DOHH2 (cell line): Measurements from ENCODE around the gene ZBTB7C.
A peak's percentile ranks its signal among the peaks of the same experiment; 100 is the strongest.

ENCODE experiments used
- H3F3A ChIP-seq: fragments of 200-600 bp; sonication (generic), shearing (Covaris generic); 2 replicates; pipeline ENCODE4 v1.6.0; 2016; ENCODE audit warnings: antibody characterized with exemption, mild to moderate bottlenecking; ENCODE audit not compliant: control insufficient read depth, insufficient read depth
- H3K27ac ChIP-seq: fragments of 200-600 bp; sonication (generic); 2 replicates; pipeline ENCODE4 v1.5.1; 2014; ENCODE audit warnings: low read depth, mild to moderate bottlenecking, low read length, moderate library complexity
- H3K27me3 ChIP-seq: fragments of 200-600 bp; sonication (generic); 2 replicates; pipeline ENCODE4 v1.6.1; 2014; ENCODE audit warnings: mild to moderate bottlenecking, low read length, mixed read lengths; ENCODE audit not compliant: control insufficient read depth
- H3K36me3 ChIP-seq: fragments of 200-600 bp; sonication (generic); 2 replicates; pipeline ENCODE4 v1.6.1; 2014; ENCODE audit warnings: mild to moderate bottlenecking, low read length, moderate library complexity, mixed read lengths; ENCODE audit not compliant: control insufficient read depth
- H3K4me1 ChIP-seq: fragments of 200-600 bp; sonication (generic); 2 replicates; pipeline ENCODE4 v1.6.1; 2014; ENCODE audit warnings: mild to moderate bottlenecking, low read length, mixed read lengths; ENCODE audit not compliant: control insufficient read depth
- H3K4me2 ChIP-seq: fragments of 200-600 bp; sonication (generic); 2 replicates; pipeline ENCODE4 v1.6.0; 2014; ENCODE audit warnings: mild to moderate bottlenecking, low read length, moderate library complexity
- H3K4me3 ChIP-seq: fragments of 200-600 bp; sonication (generic); 2 replicates; pipeline ENCODE4 v1.5.1; 2014; ENCODE audit warnings: mild to moderate bottlenecking, low read length, mixed read lengths
- H3K79me2 ChIP-seq: fragments of 200-600 bp; sonication (generic); 2 replicates; pipeline ENCODE4 v1.6.1; 2014; ENCODE audit warnings: mild to moderate bottlenecking, low read length, mixed read lengths; ENCODE audit not compliant: control insufficient read depth
- H3K9me2 ChIP-seq: fragments of 200-600 bp; sonication (generic); replicated peaks from 2 replicates; pipeline ENCODE4 v1.6.1; 2014; ENCODE audit warnings: mild to moderate bottlenecking, low read length, mixed read lengths; ENCODE audit not compliant: control insufficient read depth
- H3K9me3 ChIP-seq: fragments of 200-600 bp; sonication (generic); 2 replicates; pipeline ENCODE4 v1.6.1; 2014; ENCODE audit warnings: antibody characterized with exemption, low read length, mixed read lengths; ENCODE audit not compliant: control insufficient read depth, insufficient read depth
- H4K20me1 ChIP-seq: fragments of 200-600 bp; sonication (generic); 2 replicates; pipeline ENCODE4 v1.6.0; 2014; ENCODE audit warnings: low read depth, mild to moderate bottlenecking, antibody characterized with exemption, low read length, moderate library complexity; ENCODE audit not compliant: control insufficient read depth, insufficient read depth
- EZH2phosphoT487 ChIP-seq: fragments of 200-600 bp; sonication (generic); IDR thresholded peaks from 2 replicates; pipeline ENCODE4 v1.6.1; 2017; ENCODE audit warnings: borderline replicate concordance, mild to moderate bottlenecking, antibody characterized with exemption, low read length, moderate library complexity, mixed read lengths
- TF ChIP-seq, protein P1 (sequence below): fragments of 200-600 bp; sonication (generic); IDR thresholded peaks from one replicate; pipeline ENCODE4 v1.5.1; 2014; ENCODE audit warnings: antibody characterized with exemption, mild to moderate bottlenecking, low read depth, low read length; ENCODE audit not compliant: poor library complexity, severe bottlenecking

ZBTB7C gene

DNA sequence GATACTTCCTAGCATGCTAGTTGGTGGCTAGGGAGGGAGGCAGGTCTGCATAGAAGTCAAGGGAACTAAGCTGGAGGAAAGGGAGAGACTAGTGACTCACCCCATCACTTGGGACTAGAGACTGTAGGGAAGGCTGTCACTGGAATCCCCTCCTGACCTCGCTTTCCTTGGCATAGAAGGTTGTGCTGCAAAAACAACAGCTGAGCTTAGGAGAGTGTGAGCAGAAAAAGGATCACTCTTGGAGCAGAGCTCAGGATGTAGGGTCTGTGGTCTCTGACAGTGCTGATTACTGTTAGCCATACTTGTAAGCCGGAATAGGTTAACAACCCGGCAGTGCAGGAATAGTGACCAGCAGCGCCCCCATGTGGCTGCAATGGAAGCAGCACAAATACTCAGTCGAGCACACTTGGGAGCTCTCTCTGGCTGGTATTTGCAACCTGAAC lies 411.8 kb downstream of the ZBTB7C start:
- Histone ChIP-seq H3F3A (no peaks in the 10 kb centered on the region), H3K9me2 (no peaks in the 10 kb centered on the region), H3K27ac (no peak overlapping the region), H3K4me2 (no peak overlapping the region), H3K36me3 (no peaks in the 10 kb centered on the region), H3K4me3 (no peak overlapping the region), H4K20me1 (no peaks in the 10 kb centered on the region), H3K4me1 (peaks cover 28% of the 10 kb centered on the region), H3K79me2 (no peaks in the 10 kb centered on the region), H3K27me3 (no peaks in the 10 kb centered on the region), H3K9me3 (peaks cover 4% of the 10 kb centered on the region)
- no peak for TF ChIP-seq EZH2phosphoT487
- TF ChIP-seq, protein P1, sequence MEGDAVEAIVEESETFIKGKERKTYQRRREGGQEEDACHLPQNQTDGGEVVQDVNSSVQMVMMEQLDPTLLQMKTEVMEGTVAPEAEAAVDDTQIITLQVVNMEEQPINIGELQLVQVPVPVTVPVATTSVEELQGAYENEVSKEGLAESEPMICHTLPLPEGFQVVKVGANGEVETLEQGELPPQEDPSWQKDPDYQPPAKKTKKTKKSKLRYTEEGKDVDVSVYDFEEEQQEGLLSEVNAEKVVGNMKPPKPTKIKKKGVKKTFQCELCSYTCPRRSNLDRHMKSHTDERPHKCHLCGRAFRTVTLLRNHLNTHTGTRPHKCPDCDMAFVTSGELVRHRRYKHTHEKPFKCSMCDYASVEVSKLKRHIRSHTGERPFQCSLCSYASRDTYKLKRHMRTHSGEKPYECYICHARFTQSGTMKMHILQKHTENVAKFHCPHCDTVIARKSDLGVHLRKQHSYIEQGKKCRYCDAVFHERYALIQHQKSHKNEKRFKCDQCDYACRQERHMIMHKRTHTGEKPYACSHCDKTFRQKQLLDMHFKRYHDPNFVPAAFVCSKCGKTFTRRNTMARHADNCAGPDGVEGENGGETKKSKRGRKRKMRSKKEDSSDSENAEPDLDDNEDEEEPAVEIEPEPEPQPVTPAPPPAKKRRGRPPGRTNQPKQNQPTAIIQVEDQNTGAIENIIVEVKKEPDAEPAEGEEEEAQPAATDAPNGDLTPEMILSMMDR, result peak; percentile 78

DNA sequence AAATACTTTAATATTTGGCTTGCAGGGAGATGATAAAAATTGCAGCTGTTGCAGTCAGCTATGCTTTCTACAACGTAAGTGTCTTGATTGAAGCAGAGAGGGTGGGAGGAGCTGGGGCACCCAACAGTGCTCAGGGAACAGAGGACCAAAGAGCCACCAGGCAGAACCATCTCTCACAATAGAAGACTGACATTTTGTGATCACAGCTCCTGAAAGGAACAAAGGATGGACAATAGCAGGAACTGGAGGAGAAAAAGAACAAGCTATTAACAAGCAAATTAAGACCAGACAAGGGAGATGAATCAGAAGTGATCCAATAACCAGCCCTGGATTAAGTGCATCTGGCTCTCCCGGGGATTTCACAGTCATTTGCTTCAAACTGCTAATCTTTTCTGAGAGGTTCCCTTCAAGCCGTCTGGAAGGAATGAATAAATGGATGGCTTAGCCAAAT lies 413.1 kb downstream of the ZBTB7C start:
- H3K9me3 ChIP-seq, result peaks cover 4% of the 10 kb centered on the region
- H3K4me2 ChIP-seq, result no peak overlapping the region
- H3K9me2 ChIP-seq, result no peaks in the 10 kb centered on the region
- no peaks in the 10 kb centered on the region for H3K27me3 ChIP-seq
- no peak for TF ChIP-seq EZH2phosphoT487
- TF ChIP-seq, protein P1, result no peak
- H3F3A ChIP-seq, result no peaks in the 10 kb centered on the region
- H3K36me3 ChIP-seq, result no peaks in the 10 kb centered on the region
- H3K4me1 ChIP-seq, result peaks cover 31% of the 10 kb centered on the region
- no peak overlapping the region for H3K27ac ChIP-seq
- H3K79me2 ChIP-seq, result no peaks in the 10 kb centered on the region
- H4K20me1 ChIP-seq, result no peaks in the 10 kb centered on the region
- H3K4me3 ChIP-seq, result no peak overlapping the region

DNA sequence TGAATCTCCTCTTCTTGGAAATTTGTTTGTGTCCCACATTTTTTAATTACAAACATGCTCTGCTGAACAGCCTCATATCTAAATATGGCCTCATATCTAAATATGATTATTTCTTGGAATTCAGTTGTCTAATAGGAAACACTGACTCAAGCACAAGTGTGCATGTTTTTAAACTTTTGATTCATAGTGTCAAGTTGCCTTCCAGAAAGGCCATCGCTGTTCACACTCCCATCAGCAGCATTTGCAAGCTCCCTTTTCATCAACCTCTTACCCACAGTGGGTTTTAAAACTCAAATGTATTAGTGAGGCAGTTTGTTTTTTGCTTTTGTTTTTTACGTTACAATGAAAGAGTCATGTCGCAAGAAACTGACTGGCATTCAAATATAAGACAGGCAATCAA lies 413.5 kb downstream of the ZBTB7C start:
- TF ChIP-seq, protein P1, result no peak
- no peak for TF ChIP-seq EZH2phosphoT487
- H4K20me1 ChIP-seq, result no peaks in the 10 kb centered on the region
- H3K9me2 ChIP-seq, result no peaks in the 10 kb centered on the region
- H3K27ac ChIP-seq, result no peak overlapping the region
- no peaks in the 10 kb centered on the region for H3K36me3 ChIP-seq
- no peaks in the 10 kb centered on the region for H3F3A ChIP-seq
- peaks cover 33% of the 10 kb centered on the region for H3K4me1 ChIP-seq
- H3K79me2 ChIP-seq, result no peaks in the 10 kb centered on the region
- peaks cover 4% of the 10 kb centered on the region for H3K9me3 ChIP-seq
- no peak overlapping the region for H3K4me2 ChIP-seq
- H3K27me3 ChIP-seq, result no peaks in the 10 kb centered on the region
- no peak overlapping the region for H3K4me3 ChIP-seq

DNA sequence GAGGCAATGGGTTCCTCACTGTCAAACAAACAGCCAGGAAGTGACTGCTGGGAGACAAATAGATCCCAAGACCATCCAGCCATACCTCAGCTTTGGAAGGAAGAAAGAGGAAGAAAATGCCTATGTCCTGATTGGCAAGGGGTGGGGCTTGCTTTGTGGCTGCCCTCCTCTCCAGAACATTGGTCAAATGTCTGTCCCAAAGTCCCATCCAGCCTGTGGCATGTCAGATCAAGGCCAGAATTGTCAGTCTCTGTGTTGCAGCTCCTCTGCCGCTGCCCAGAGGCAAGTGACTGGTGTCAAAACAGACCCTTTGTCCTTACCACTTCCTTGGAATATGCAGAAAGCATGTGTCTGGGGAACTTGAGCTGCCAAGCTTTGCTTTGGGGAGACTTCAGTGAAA lies 415.8 kb downstream of the ZBTB7C start:
- Histone ChIP-seq H3K9me3 (peaks cover 4% of the 10 kb centered on the region), H3F3A (no peaks in the 10 kb centered on the region), H3K9me2 (no peaks in the 10 kb centered on the region), H3K4me1 (peaks cover 21% of the 10 kb centered on the region), H3K4me2 (no peak overlapping the region), H3K27me3 (no peaks in the 10 kb centered on the region), H3K27ac (no peak overlapping the region), H3K4me3 (no peak overlapping the region), H3K36me3 (no peaks in the 10 kb centered on the region), H4K20me1 (no peaks in the 10 kb centered on the region), H3K79me2 (no peaks in the 10 kb centered on the region)
- TF ChIP-seq EZH2phosphoT487, result no peak
